Upper lobe of left lung (tissue), 4 donors: ENCODE data around the gene TLN1.

ENCODE experiments used
- CTCF ChIP-seq, 6 experiments: fragments of 450-650 bp in 4 of 6; fragments of 200-600 bp in 2 of 6; sonication (generic) in 2 of 6; IDR thresholded peaks; one replicate each; pipeline ENCODE4 v1.5.1; 2016 to 2019; ENCODE audit warnings: antibody characterized with exemption in 6 of 6
- POLR2A ChIP-seq, 4 donors: fragments of 450-650 bp; IDR thresholded peaks; one replicate each; pipeline ENCODE4 v1.5.1; 2016 to 2017; ENCODE audit warnings: antibody characterized with exemption in 4 of 4, mild to moderate bottlenecking in 2 of 4

- no peak for TF ChIP-seq POLR2A (IDR thresholded peaks at IDR 0.05)
- no peak for TF ChIP-seq CTCF (IDR thresholded peaks at IDR 0.05)
Measured at GRCh38 chr9:35748242-35748857, 16.4 kb upstream of the TLN1 start.
